ENCODE measurements around the gene SLF2. TPM values are rescaled to one million over a fixed set of nuclear protein-coding genes. Genes with fewer than 3 reads are reported as not detected.

Gene SLF2
- total and polyA plus RNA-seq, 4 donors = 4.0 to 18.8 (median 12.1) TPM

GRCh38 chr10:100948916-100949315 lies 36.2 kb downstream of the SLF2 start:
- no peak overlapping the region for H3K27ac ChIP-seq (ENCODE audit: low read depth in 1 of 2, low read length in 2 of 2)
- no peaks in the 10 kb centered on the region for H3K4me1 ChIP-seq (ENCODE audit: control insufficient read depth in 4 of 4, insufficient read depth in 4 of 4, low read length in 3 of 4)
- TF ChIP-seq RAD21 (IDR thresholded peaks at IDR 0.05) (no peak), FOXA2 (IDR thresholded peaks at IDR 0.05) (no peak), RXRA (IDR thresholded peaks at IDR 0.05) (no peak), JUND (IDR thresholded peaks at IDR 0.05) (no peak), ATF3 (IDR thresholded peaks at IDR 0.05) (no peak), HNF4G (IDR thresholded peaks at IDR 0.05) (no peak), FOXA1 (IDR thresholded peaks at IDR 0.05) (no peak), NR2F2 (IDR thresholded peaks at IDR 0.05) (no peak), ZBTB33 (IDR thresholded peaks at IDR 0.05) (no peak), EGR1 (IDR thresholded peaks at IDR 0.05; ENCODE audit: low read depth in 2 of 2) (no peak), MAX (IDR thresholded peaks at IDR 0.05) (no peak), SP1 (IDR thresholded peaks at IDR 0.05) (no peak), CTCF (IDR thresholded peaks at IDR 0.05; ENCODE audit: low read depth, low read length, missing input control) (no peak), YY1 (IDR thresholded peaks at IDR 0.05) (no peak)
- H3K36me3 ChIP-seq (ENCODE audit: control insufficient read depth in 4 of 4, insufficient read depth in 3 of 4, low read depth in 1 of 4, low read length in 3 of 4) = peaks cover 13 to 64% (median 45%) of the 10 kb centered on the region in 4 donors
- H3K9ac ChIP-seq (ENCODE audit: low read depth in 1 of 2, low read length in 2 of 2) = no peak overlapping the region
- H3K27me3 ChIP-seq (ENCODE audit: control insufficient read depth in 4 of 4, insufficient read depth in 4 of 4, low read length in 3 of 4) = no peaks in the 10 kb centered on the region
- 98% methylated on average over 3 of the region's 3 CpGs for WGBS
- DNase-seq (ENCODE audit: low spot score) = no peak
- no peaks in the 10 kb centered on the region for H3K9me3 ChIP-seq (ENCODE audit: control insufficient read depth in 4 of 4, low read length in 3 of 4)
- H3K4me3 ChIP-seq (ENCODE audit: low read depth in 1 of 3, low read length in 3 of 3) = no peak overlapping the region

- TF ChIP-seq CTCF (IDR thresholded peaks at IDR 0.05; ENCODE audit: low read depth, low read length, missing input control) = no peak
- TF ChIP-seq EGR1 (IDR thresholded peaks at IDR 0.05; ENCODE audit: low read depth in 2 of 2) = no peak
- TF ChIP-seq FOXA2 (IDR thresholded peaks at IDR 0.05) = no peak
- no peak for TF ChIP-seq SP1 (IDR thresholded peaks at IDR 0.05)
- TF ChIP-seq TAF1 (conservative IDR thresholded peaks at IDR 0.05) = no peak
- TF ChIP-seq ZBTB33 (IDR thresholded peaks at IDR 0.05) = no peak
- no peak for TF ChIP-seq RXRA (IDR thresholded peaks at IDR 0.05)
- no peak for TF ChIP-seq HNF4G (IDR thresholded peaks at IDR 0.05)
- TF ChIP-seq NR2F2 (IDR thresholded peaks at IDR 0.05) = no peak
- no peak for TF ChIP-seq MAX (IDR thresholded peaks at IDR 0.05)
- TF ChIP-seq ATF3 (IDR thresholded peaks at IDR 0.05) = no peak
- Histone ChIP-seq H3K36me3 (ENCODE audit: control insufficient read depth in 4 of 4, insufficient read depth in 3 of 4, low read depth in 1 of 4, low read length in 3 of 4) (peaks cover 3 to 41% (median 26%) of the 10 kb centered on the region in 4 donors), H3K9me3 (ENCODE audit: control insufficient read depth in 4 of 4, low read length in 3 of 4) (no peaks in the 10 kb centered on the region), H3K4me1 (ENCODE audit: control insufficient read depth in 4 of 4, insufficient read depth in 4 of 4, low read length in 3 of 4) (peaks cover 0 to 13% (median 7%) of the 10 kb centered on the region in 4 donors), H3K9ac (ENCODE audit: low read depth in 1 of 2, low read length in 2 of 2) (no peak overlapping the region), H3K27ac (ENCODE audit: low read depth in 1 of 2, low read length in 2 of 2) (no peak overlapping the region), H3K4me3 (ENCODE audit: low read depth in 1 of 3, low read length in 3 of 3) (no peak overlapping the region), H3K27me3 (ENCODE audit: control insufficient read depth in 4 of 4, insufficient read depth in 4 of 4, low read length in 3 of 4) (no peaks in the 10 kb centered on the region)
- DNase-seq (ENCODE audit: low spot score) = no peak
Measured at GRCh38 chr10:100960251-100960650, 47.5 kb downstream of the SLF2 start.

All from liver (tissue), 9 donors.